Left lung (tissue), 10 donors: ENCODE results near the gene WDR37. TPM values are rescaled to one million over a fixed set of nuclear protein-coding genes. Genes with fewer than 3 reads are reported as not detected.
A peak's percentile ranks its signal among the peaks of the same experiment; 100 is the strongest.

Experiments
- ATAC-seq: fragments of 200-7000 bp; cut with Tn5 transposase; one replicate; pipeline ENCODE4 v1.9.1; 2020; ENCODE audit warnings: moderate library complexity
- DNase-seq, 4 donors: peaks; one replicate each; pipeline ENCODE4 v3.0.0-alpha.2; 2013 to 2020
- H3K27ac ChIP-seq, 2 donors: fragments of 200-600 bp; sonication (generic) in 1 of 2; one replicate each; pipeline versions ENCODE4 v1.5.0 to v1.8.0; 2020 to 2021
- H3K27me3 ChIP-seq, 2 donors: fragments of 200-600 bp; sonication (generic) in 1 of 2; one replicate each; pipeline versions ENCODE4 v1.5.0 to v1.8.0; 2020 to 2021
- H3K36me3 ChIP-seq, 2 donors: fragments of 200-600 bp; sonication (generic) in 1 of 2; one replicate each; pipeline versions ENCODE4 v1.5.0 to v1.8.0; 2020 to 2021
- H3K4me1 ChIP-seq, 2 donors: fragments of 200-600 bp; one replicate each; pipeline ENCODE4 v1.8.0; 2021
- H3K4me3 ChIP-seq, 2 donors: fragments of 200-600 bp; sonication (generic) in 1 of 2; one replicate each; pipeline versions ENCODE4 v1.5.0 to v1.8.0; 2020 to 2021; ENCODE audit warnings: mild to moderate bottlenecking in 1 of 2
- H3K9me3 ChIP-seq, 2 donors: fragments of 200-600 bp; sonication (generic) in 1 of 2; one replicate each; pipeline versions ENCODE4 v1.5.0 to v1.8.0; 2020 to 2021
- CTCF ChIP-seq, 2 donors: fragments of 200-600 bp; sonication (generic) in 1 of 2; IDR thresholded peaks; one replicate each; pipeline versions ENCODE4 v1.5.0 to v1.8.0; 2021; ENCODE audit warnings: antibody characterized with exemption in 2 of 2
- intact Hi-C, 2 donors: fragments of 100-400 bp; cut with DNase I; formaldehyde crosslinking; loops; one replicate each; pipeline versions ENCODE4 v1.11.2 to v1.14.2; 2022
- polyA plus RNA-seq, 6 donors: library from polyadenylated mRNA; unstranded; fragments of 120-200 nt; gene quantifications; one replicate each; pipeline ENCODE4 v1.2.1, GENCODE V29; 2013; ENCODE audit not compliant: insufficient read length in 6 of 6
- total RNA-seq, 2 donors: library from RNA; stranded (reverse); fragmentation: NEBNext Ultra II Directional; extraction: Animal tissue kit (Norgen Biotek cat#: 25700); gene quantifications; one replicate each; pipeline ENCODE4 v1.2.1, GENCODE V29; 2021
- donor health status: DM: no; HTN: yes; CAD: no.
- donor health status: DM: no; HTN: no; CAD: no.

Gene WDR37
- total and polyA plus RNA-seq, 8 donors: 16.1 to 23.8 (median 18.1) TPM

- Histone ChIP-seq H3K4me1 (no peaks in the 10 kb centered on the region), H3K27me3 (no peaks in the 10 kb centered on the region), H3K27ac (no peak overlapping the region), H3K36me3 (peaks cover 0 to 100% of the 10 kb centered on the region in 2 donors), H3K9me3 (no peaks in the 10 kb centered on the region), H3K4me3 (no peak overlapping the region)
- no peak for DNase-seq
- intact Hi-C loops: no loop called here
- no peak for TF ChIP-seq CTCF (IDR thresholded peaks at IDR 0.05)
- no peak for ATAC-seq
Observed at GRCh38 chr10:1107679-1108078, 51.5 kb downstream of the WDR37 start.

GRCh38 chr10:1109795-1110673 lies 53.8 kb downstream of the WDR37 start:
- no peaks in the 10 kb centered on the region for H3K4me1 ChIP-seq
- ATAC-seq (peak; percentile 76), DNase-seq (peak in 3 of 4 donors; percentile 49 to 78 (median 73))
- no peak overlapping the region for H3K4me3 ChIP-seq
- no peaks in the 10 kb centered on the region for H3K27me3 ChIP-seq
- no peaks in the 10 kb centered on the region for H3K9me3 ChIP-seq
- intact Hi-C loops: no loop called here
- H3K36me3 ChIP-seq: peaks cover 0 to 100% of the 10 kb centered on the region in 2 donors
- TF ChIP-seq CTCF (IDR thresholded peaks at IDR 0.05): peak; percentile 28 to 49
- H3K27ac ChIP-seq: peak overlapping the region in 1 of 2 donors; percentile 11

GRCh38 chr10:1110674-1111119 lies 54.5 kb downstream of the WDR37 start:
- Histone ChIP-seq H3K9me3 (no peaks in the 10 kb centered on the region), H3K4me1 (no peaks in the 10 kb centered on the region), H3K27me3 (no peaks in the 10 kb centered on the region), H3K4me3 (no peak overlapping the region), H3K27ac (peak overlapping the region in 1 of 2 donors; percentile 11), H3K36me3 (peaks cover 0 to 100% of the 10 kb centered on the region in 2 donors)
- ATAC-seq: no peak
- intact Hi-C loops: no loop called here
- DNase-seq: peak in 1 of 4 donors; percentile 73
- TF ChIP-seq CTCF (IDR thresholded peaks at IDR 0.05): no peak

GRCh38 chr10:1114315-1114714 lies 58.1 kb downstream of the WDR37 start:
- Histone ChIP-seq H3K9me3 (no peaks in the 10 kb centered on the region), H3K27ac (no peak overlapping the region), H3K4me3 (no peak overlapping the region), H3K4me1 (no peaks in the 10 kb centered on the region), H3K27me3 (no peaks in the 10 kb centered on the region), H3K36me3 (peaks cover 0 to 96% of the 10 kb centered on the region in 2 donors)
- no peak for DNase-seq
- no peak for TF ChIP-seq CTCF (IDR thresholded peaks at IDR 0.05)
- ATAC-seq: no peak
- intact Hi-C loops: no loop called here
